Measurements from ENCODE around the gene OBI1.

GRCh38 chr13:78655007-78655406 is 3.9 kb downstream of the OBI1 start:
- TF ChIP-seq CTCF (IDR thresholded peaks at IDR 0.05 in 2 of 3, conservative IDR thresholded peaks at IDR 0.05 in 1 of 3; ENCODE audit: borderline replicate concordance in 1 of 3, insufficient read depth in 1 of 3, low read depth in 2 of 3, low read length in 2 of 3): no peak
- no peak for TF ChIP-seq EZH2phosphoT487 (IDR thresholded peaks at IDR 0.05; ENCODE audit: borderline replicate concordance)
- no peak for TF ChIP-seq CEBPB (IDR thresholded peaks at IDR 0.05; ENCODE audit: low read depth)
